B cell (primary cell): ENCODE measurements around the gene HOMER3.

ENCODE experiments used
- EZH2 ChIP-seq: IDR thresholded peaks from 2 replicates; pipeline ENCODE4 v1.6.1; 2012; ENCODE audit warnings: borderline replicate concordance, low read depth, mild to moderate bottlenecking, moderate library complexity, low read length; ENCODE audit not compliant: insufficient read depth, poor library complexity, severe bottlenecking
- TF ChIP-seq, protein P1 (sequence below): fragments of 200-600 bp; IDR thresholded peaks from one replicate; pipeline ENCODE4 v1.8.0; 2022; ENCODE audit warnings: antibody characterized with exemption, mild to moderate bottlenecking

DNA sequence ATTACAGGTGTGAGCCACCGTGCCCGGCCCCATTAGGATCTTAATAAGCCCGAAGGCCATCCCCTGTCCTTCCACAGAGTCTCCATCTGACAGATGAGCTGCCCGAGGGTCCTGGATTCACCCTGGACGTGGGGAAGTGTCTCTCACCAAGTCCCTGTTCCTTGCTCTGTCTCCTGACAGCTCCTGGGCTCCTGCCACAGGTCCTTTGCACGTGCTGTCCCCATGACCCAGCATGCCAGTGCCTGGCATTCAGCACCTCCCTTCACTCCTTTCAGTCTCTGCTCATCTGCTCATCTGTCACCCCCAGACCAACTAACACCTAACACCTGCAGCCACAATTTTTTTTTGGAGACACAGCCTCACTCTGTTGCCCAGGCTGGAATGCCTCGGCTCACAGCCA is 59.5 kb downstream of the HOMER3 start:
- TF ChIP-seq, protein P1, sequence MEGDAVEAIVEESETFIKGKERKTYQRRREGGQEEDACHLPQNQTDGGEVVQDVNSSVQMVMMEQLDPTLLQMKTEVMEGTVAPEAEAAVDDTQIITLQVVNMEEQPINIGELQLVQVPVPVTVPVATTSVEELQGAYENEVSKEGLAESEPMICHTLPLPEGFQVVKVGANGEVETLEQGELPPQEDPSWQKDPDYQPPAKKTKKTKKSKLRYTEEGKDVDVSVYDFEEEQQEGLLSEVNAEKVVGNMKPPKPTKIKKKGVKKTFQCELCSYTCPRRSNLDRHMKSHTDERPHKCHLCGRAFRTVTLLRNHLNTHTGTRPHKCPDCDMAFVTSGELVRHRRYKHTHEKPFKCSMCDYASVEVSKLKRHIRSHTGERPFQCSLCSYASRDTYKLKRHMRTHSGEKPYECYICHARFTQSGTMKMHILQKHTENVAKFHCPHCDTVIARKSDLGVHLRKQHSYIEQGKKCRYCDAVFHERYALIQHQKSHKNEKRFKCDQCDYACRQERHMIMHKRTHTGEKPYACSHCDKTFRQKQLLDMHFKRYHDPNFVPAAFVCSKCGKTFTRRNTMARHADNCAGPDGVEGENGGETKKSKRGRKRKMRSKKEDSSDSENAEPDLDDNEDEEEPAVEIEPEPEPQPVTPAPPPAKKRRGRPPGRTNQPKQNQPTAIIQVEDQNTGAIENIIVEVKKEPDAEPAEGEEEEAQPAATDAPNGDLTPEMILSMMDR: no peak
- no peak for TF ChIP-seq EZH2
